Fibroblast of lung (primary cell): Measurements from ENCODE around the gene FAAP100. TPM values are rescaled to one million over a fixed set of nuclear protein-coding genes. Genes with fewer than 3 reads are reported as not detected.
"Not testable (repeated sequence)": the region's sequence is repeated elsewhere in the genome, so short reads cannot be mapped to it uniquely, and the experiment has no call there.

Source experiments
- DNase-seq, 2 donors: peaks; one replicate each; pipeline versions ENCODE4 v3.0.0 to v3.0.0-alpha.2; 2010; ENCODE audit warnings: low read depth in 2 of 2
- H2AFZ ChIP-seq: 2 replicates; pipeline ENCODE4 v1.5.1; 2012; ENCODE audit warnings: low read length, control low read depth, inconsistent platforms
- H3K27ac ChIP-seq: 2 replicates; pipeline ENCODE4 v1.5.1; 2011; ENCODE audit warnings: low read length, control low read depth; ENCODE audit not compliant: insufficient read depth
- H3K27me3 ChIP-seq: 2 replicates; pipeline ENCODE4 v1.5.1; 2011; ENCODE audit warnings: mild to moderate bottlenecking, low read length; ENCODE audit not compliant: control insufficient read depth, insufficient read depth
- H3K36me3 ChIP-seq: 2 replicates; pipeline ENCODE4 v1.5.1; 2011; ENCODE audit warnings: low read length; ENCODE audit not compliant: control insufficient read depth, insufficient read depth
- H3K4me1 ChIP-seq: 2 replicates; pipeline ENCODE4 v1.5.1; 2011; ENCODE audit warnings: low read length; ENCODE audit not compliant: control insufficient read depth, insufficient read depth; ENCODE audit errors: extremely low read depth
- H3K4me2 ChIP-seq: 2 replicates; pipeline ENCODE4 v1.5.1; 2011; ENCODE audit warnings: low read length, control low read depth; ENCODE audit not compliant: insufficient read depth; ENCODE audit errors: extremely low read depth
- H3K4me3 ChIP-seq, 4 experiments: fragments of 200-600 bp in 1 of 4; sonication (generic) in 1 of 4; replicated peaks in 1 of 4; 2 replicates each; pipeline ENCODE4 v1.5.1; 2011 to 2016; ENCODE audit warnings: low read length in 4 of 4, low read depth in 3 of 4, mild to moderate bottlenecking in 3 of 4, control low read depth in 2 of 4, inconsistent platforms in 1 of 4, mixed read lengths in 1 of 4; ENCODE audit not compliant: insufficient read depth in 1 of 4; ENCODE audit errors: control extremely low read depth in 1 of 4
- H3K79me2 ChIP-seq: 2 replicates; pipeline ENCODE4 v1.5.1; 2012; ENCODE audit warnings: mild to moderate bottlenecking, low read length, inconsistent platforms; ENCODE audit not compliant: control insufficient read depth, insufficient read depth
- H3K9ac ChIP-seq: 2 replicates; pipeline ENCODE4 v1.5.1; 2011; ENCODE audit warnings: mild to moderate bottlenecking, low read length, control low read depth; ENCODE audit not compliant: insufficient read depth
- H3K9me3 ChIP-seq: 2 replicates; pipeline ENCODE4 v1.5.1; 2012; ENCODE audit warnings: low read depth, low read length; ENCODE audit not compliant: control insufficient read depth, insufficient read depth
- H4K20me1 ChIP-seq: 2 replicates; pipeline ENCODE4 v1.5.1; 2011; ENCODE audit warnings: low read length; ENCODE audit not compliant: control insufficient read depth, insufficient read depth; ENCODE audit errors: extremely low read depth
- CTCF ChIP-seq, 2 donors: IDR thresholded peaks in 1 of 2; conservative IDR thresholded peaks in 1 of 2; 1 replicate in 1 of 2; 2 replicates in 1 of 2; pipeline ENCODE4 v1.5.1; 2011 to 2012; ENCODE audit warnings: low read length in 2 of 2, control low read depth in 1 of 2, inconsistent platforms in 1 of 2, low read depth in 1 of 2, mild to moderate bottlenecking in 1 of 2
- EZH2 ChIP-seq: IDR thresholded peaks from 2 replicates; pipeline ENCODE4 v1.5.1; 2012; ENCODE audit warnings: low read length, control low read depth, mild to moderate bottlenecking; ENCODE audit errors: missing control alignments
- polyA plus RNA-seq, 2 donors: library from polyadenylated mRNA; depleted of rRNA in 1 of 2; stranded (reverse) in 1 of 2; unstranded in 1 of 2; fragments of >200 nt; gene quantifications; 2 replicates each; pipeline ENCODE4 v1.2.1, GENCODE V29; 2011 to 2012; ENCODE audit warnings: missing spikeins in 1 of 2
- total RNA-seq: library from RNA; depleted of rRNA; stranded (reverse); fragments of >200 nt; gene quantifications from 2 replicates; pipeline ENCODE4 v1.2.1, GENCODE V29; 2014

The FAAP100 gene
- total and polyA plus RNA-seq, 2 donors (not counting 1 experiment from before 2014, with no cell fraction given): 6.7 to 10.4 TPM

GRCh38 chr17:81533339-81534141, 18.6 kb downstream of the FAAP100 start:
- peaks cover 11% of the 10 kb centered on the region for H3K27me3 ChIP-seq
- H3K27ac ChIP-seq: no peak overlapping the region
- H3K4me1 ChIP-seq: no peaks in the 10 kb centered on the region
- no peaks in the 10 kb centered on the region for H3K79me2 ChIP-seq
- no peaks in the 10 kb centered on the region for H3K9me3 ChIP-seq
- TF ChIP-seq CTCF (conservative IDR thresholded peaks at IDR 0.05 in 1 of 2, IDR thresholded peaks at IDR 0.05 in 1 of 2; ENCODE audit: low read depth in 1 of 2, low read length in 2 of 2): no peak
- no peak for TF ChIP-seq EZH2
- no peak overlapping the region for H2AFZ ChIP-seq
- H3K4me3 ChIP-seq: no peak overlapping the region
- no peak overlapping the region for H3K9ac ChIP-seq
- H3K4me2 ChIP-seq: no peak overlapping the region
- peaks cover 2% of the 10 kb centered on the region for H3K36me3 ChIP-seq
- H4K20me1 ChIP-seq: no peaks in the 10 kb centered on the region
- no peak for DNase-seq

GRCh38 chr17:81532490-81533287, 19.5 kb downstream of the FAAP100 start:
- Histone ChIP-seq H3K27me3 (peaks cover 11% of the 10 kb centered on the region), H3K9ac (no peak overlapping the region), H2AFZ (no peak overlapping the region), H3K36me3 (no peaks in the 10 kb centered on the region), H3K27ac (no peak overlapping the region), H4K20me1 (no peaks in the 10 kb centered on the region), H3K9me3 (no peaks in the 10 kb centered on the region), H3K79me2 (no peaks in the 10 kb centered on the region), H3K4me1 (no peaks in the 10 kb centered on the region), H3K4me2 (no peak overlapping the region), H3K4me3 (no peak overlapping the region)
- DNase-seq: no peak
- TF ChIP-seq EZH2 (no peak), CTCF (conservative IDR thresholded peaks at IDR 0.05 in 1 of 2, IDR thresholded peaks at IDR 0.05 in 1 of 2; ENCODE audit: low read depth in 1 of 2, low read length in 2 of 2) (no peak)

GRCh38 chr17:81531998-81532404, 20.2 kb downstream of the FAAP100 start:
- not testable (repeated sequence) for H3K4me3 ChIP-seq, H3K4me1 ChIP-seq, DNase-seq, H3K9me3 ChIP-seq, H3K4me2 ChIP-seq, H3K27me3 ChIP-seq, H2AFZ ChIP-seq, H3K79me2 ChIP-seq, H4K20me1 ChIP-seq, H3K27ac ChIP-seq, H3K36me3 ChIP-seq, H3K9ac ChIP-seq

GRCh38 chr17:81531013-81531412, 21.1 kb downstream of the FAAP100 start:
- DNase-seq, H3K4me2 ChIP-seq, H3K36me3 ChIP-seq, H3K79me2 ChIP-seq, H2AFZ ChIP-seq, H3K27me3 ChIP-seq, H4K20me1 ChIP-seq, H3K27ac ChIP-seq, H3K9me3 ChIP-seq, H3K4me3 ChIP-seq, H3K4me1 ChIP-seq, H3K9ac ChIP-seq: not testable (repeated sequence)
